GM12891 (cell line): ENCODE measurements around the gene HOXB1.

Experiments
- POLR2A ChIP-seq: IDR thresholded peaks from 2 replicates; pipeline ENCODE4 v1.6.1; 2011; ENCODE audit warnings: low read depth, low read length, control low read depth
- POLR2AphosphoS5 ChIP-seq: IDR thresholded peaks from 2 replicates; pipeline ENCODE4 v1.6.1; 2011; ENCODE audit warnings: low read depth, low read length, control low read depth
- TAF1 ChIP-seq: IDR thresholded peaks from 2 replicates; pipeline ENCODE4 v1.6.1; 2011; ENCODE audit warnings: low read depth, low read length, control low read depth

- TF ChIP-seq POLR2AphosphoS5: no peak
- no peak for TF ChIP-seq POLR2A
- TF ChIP-seq TAF1: no peak
Observed at GRCh38 chr17:48515925-48516900, 14.6 kb downstream of the HOXB1 start.
